ENCODE measurements around the gene KLHL3. TPM values are rescaled to one million over a fixed set of nuclear protein-coding genes. Genes with fewer than 3 reads are reported as not detected.

The KLHL3 gene
- total RNA-seq, 1 experiment from 2014 or later: 15.7 TPM

DNA sequence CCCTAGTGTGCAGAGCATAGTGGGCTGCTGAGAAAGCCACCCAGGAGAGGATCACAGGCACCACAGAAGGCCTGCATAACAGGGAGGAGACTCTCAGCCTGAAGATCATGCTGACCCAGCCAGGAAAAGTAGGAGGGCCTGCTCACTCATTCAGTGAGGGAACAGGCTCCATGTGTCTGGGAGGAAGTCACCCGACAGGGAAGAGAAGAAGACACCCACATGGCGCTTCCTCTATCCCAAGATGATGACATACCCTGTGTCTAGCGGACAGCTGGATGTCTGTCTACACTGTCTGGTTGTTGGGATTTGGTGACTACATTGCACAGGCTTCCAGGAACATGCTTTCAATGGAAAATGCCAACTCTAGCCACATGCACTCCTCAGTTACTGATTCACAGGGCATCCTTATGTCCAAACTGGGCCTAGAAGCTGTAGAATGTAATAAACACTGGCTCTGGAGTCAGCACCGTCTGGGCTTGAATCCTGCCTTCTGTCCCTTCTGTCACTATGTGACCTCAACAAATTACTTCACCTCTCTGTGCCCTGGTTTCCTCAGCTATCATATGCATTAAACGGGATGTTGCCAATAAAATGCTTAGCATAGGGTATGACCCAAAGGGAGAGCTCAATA lies 47.6 kb downstream of the KLHL3 start (continued):
- TF ChIP-seq, protein P1, sequence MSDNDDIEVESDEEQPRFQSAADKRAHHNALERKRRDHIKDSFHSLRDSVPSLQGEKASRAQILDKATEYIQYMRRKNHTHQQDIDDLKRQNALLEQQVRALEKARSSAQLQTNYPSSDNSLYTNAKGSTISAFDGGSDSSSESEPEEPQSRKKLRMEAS (CRISPR knock-in tag; IDR thresholded peaks at IDR 0.05): no peak
- TF ChIP-seq, protein P2, sequence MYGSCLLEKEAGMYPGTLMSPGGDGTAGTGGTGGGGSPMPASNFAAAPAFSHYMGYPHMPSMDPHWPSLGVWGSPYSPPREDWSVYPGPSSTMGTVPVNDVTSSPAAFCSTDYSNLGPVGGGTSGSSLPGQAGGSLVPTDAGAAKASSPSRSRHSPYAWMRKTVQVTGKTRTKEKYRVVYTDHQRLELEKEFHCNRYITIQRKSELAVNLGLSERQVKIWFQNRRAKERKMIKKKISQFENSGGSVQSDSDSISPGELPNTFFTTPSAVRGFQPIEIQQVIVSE (CRISPR knock-in tag; IDR thresholded peaks at IDR 0.05; ENCODE audit: borderline replicate concordance): no peak
- TF ChIP-seq ZNF263 (CRISPR knock-in tag; IDR thresholded peaks at IDR 0.05; ENCODE audit: low read depth) (no peak), ZNF671 (CRISPR knock-in tag; IDR thresholded peaks at IDR 0.05) (no peak), CREB1 (CRISPR knock-in tag; IDR thresholded peaks at IDR 0.05) (no peak), RELA (CRISPR knock-in tag; IDR thresholded peaks at IDR 0.05; ENCODE audit: borderline replicate concordance) (no peak), GTF2I (CRISPR knock-in tag; conservative IDR thresholded peaks at IDR 0.05) (no peak), PRRX2 (CRISPR knock-in tag; IDR thresholded peaks at IDR 0.05) (no peak)
- TF ChIP-seq, protein P3, sequence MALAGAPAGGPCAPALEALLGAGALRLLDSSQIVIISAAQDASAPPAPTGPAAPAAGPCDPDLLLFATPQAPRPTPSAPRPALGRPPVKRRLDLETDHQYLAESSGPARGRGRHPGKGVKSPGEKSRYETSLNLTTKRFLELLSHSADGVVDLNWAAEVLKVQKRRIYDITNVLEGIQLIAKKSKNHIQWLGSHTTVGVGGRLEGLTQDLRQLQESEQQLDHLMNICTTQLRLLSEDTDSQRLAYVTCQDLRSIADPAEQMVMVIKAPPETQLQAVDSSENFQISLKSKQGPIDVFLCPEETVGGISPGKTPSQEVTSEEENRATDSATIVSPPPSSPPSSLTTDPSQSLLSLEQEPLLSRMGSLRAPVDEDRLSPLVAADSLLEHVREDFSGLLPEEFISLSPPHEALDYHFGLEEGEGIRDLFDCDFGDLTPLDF (CRISPR knock-in tag; IDR thresholded peaks at IDR 0.05): no peak
- TF ChIP-seq, protein P4, sequence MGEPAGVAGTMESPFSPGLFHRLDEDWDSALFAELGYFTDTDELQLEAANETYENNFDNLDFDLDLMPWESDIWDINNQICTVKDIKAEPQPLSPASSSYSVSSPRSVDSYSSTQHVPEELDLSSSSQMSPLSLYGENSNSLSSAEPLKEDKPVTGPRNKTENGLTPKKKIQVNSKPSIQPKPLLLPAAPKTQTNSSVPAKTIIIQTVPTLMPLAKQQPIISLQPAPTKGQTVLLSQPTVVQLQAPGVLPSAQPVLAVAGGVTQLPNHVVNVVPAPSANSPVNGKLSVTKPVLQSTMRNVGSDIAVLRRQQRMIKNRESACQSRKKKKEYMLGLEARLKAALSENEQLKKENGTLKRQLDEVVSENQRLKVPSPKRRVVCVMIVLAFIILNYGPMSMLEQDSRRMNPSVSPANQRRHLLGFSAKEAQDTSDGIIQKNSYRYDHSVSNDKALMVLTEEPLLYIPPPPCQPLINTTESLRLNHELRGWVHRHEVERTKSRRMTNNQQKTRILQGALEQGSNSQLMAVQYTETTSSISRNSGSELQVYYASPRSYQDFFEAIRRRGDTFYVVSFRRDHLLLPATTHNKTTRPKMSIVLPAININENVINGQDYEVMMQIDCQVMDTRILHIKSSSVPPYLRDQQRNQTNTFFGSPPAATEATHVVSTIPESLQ (CRISPR knock-in tag; IDR thresholded peaks at IDR 0.05): no peak

DNA sequence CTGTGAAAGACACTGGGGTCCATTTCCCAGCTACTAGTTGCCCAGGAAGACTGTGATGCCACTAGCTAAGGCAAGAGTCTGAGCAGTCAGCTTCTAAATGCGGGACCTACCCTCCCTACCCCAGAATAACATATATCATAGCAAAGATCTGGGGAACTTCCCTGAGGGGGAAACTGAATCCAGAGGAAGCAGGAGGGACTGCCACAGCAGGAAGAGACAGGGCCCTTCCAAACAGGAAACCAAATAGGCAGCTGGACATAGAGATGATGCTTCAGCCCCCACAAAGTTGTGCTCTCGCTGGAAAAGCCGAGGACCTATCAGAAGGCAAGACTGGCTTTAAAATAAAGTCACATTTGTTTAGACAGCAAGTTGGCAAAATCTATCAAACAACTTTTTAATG lies 51.1 kb downstream of the KLHL3 start:
- no peak overlapping the region for H3K27ac Mint-ChIP-seq
- ChIA-PET POLR2A (no interaction called here), CTCF (interaction anchor here (2.3 kb wide), 1 partner anchor 24 kb away, joined by 5 read pairs; no protein-coding TSS in a partner anchor)
- H3K9me3 Mint-ChIP-seq: peaks cover 5% of the 10 kb centered on the region
- ATAC-seq (no peak), DNase-seq (ENCODE audit: low spot score) (no peak)
- no peak overlapping the region for H3K4me3 Mint-ChIP-seq
- H3K36me3 Mint-ChIP-seq: peaks cover 14% of the 10 kb centered on the region
- TF ChIP-seq ZNF671 (CRISPR knock-in tag; IDR thresholded peaks at IDR 0.05): no peak
- TF ChIP-seq CBFB (CRISPR knock-in tag; IDR thresholded peaks at IDR 0.05; ENCODE audit: low read depth): no peak
- no peak for TF ChIP-seq TCF7 (CRISPR knock-in tag; IDR thresholded peaks at IDR 0.05; ENCODE audit: low read depth)
- no peak for TF ChIP-seq ZNF138 (CRISPR knock-in tag; conservative IDR thresholded peaks at IDR 0.05)
- TF ChIP-seq ZNF263 (CRISPR knock-in tag; IDR thresholded peaks at IDR 0.05; ENCODE audit: low read depth): no peak
- no peak for TF ChIP-seq FOXJ3 (CRISPR knock-in tag; IDR thresholded peaks at IDR 0.05; ENCODE audit: borderline replicate concordance)
- TF ChIP-seq, protein P5, sequence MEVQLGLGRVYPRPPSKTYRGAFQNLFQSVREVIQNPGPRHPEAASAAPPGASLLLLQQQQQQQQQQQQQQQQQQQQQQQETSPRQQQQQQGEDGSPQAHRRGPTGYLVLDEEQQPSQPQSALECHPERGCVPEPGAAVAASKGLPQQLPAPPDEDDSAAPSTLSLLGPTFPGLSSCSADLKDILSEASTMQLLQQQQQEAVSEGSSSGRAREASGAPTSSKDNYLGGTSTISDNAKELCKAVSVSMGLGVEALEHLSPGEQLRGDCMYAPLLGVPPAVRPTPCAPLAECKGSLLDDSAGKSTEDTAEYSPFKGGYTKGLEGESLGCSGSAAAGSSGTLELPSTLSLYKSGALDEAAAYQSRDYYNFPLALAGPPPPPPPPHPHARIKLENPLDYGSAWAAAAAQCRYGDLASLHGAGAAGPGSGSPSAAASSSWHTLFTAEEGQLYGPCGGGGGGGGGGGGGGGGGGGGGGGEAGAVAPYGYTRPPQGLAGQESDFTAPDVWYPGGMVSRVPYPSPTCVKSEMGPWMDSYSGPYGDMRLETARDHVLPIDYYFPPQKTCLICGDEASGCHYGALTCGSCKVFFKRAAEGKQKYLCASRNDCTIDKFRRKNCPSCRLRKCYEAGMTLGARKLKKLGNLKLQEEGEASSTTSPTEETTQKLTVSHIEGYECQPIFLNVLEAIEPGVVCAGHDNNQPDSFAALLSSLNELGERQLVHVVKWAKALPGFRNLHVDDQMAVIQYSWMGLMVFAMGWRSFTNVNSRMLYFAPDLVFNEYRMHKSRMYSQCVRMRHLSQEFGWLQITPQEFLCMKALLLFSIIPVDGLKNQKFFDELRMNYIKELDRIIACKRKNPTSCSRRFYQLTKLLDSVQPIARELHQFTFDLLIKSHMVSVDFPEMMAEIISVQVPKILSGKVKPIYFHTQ (CRISPR knock-in tag; IDR thresholded peaks at IDR 0.05): no peak
- H3K27me3 Mint-ChIP-seq (ENCODE audit: low read depth): no peaks in the 10 kb centered on the region
- peaks cover 4% of the 10 kb centered on the region for H3K4me1 Mint-ChIP-seq

DNA sequence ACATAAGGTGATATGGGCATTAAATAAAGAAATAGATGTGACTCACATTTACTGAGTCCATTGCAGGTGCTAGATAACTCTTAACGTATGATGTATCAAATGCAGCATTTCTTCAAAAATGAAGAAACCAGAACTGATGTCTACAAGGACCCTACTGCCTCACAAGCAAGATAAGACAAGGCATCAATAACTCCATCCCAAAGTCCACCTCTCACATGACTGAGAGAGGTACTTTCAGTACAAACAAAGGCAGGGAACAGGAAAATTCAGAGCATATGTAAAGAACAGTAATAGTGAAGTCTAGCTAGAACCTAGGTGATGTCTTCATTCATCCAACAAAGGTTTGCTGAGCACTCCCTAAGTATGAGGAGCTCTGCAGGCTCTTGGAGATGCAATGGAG lies 54.7 kb downstream of the KLHL3 start:
- Mint-ChIP-seq H3K4me3 (no peak overlapping the region), H3K27me3 (ENCODE audit: low read depth) (no peaks in the 10 kb centered on the region), H3K27ac (no peak overlapping the region), H3K36me3 (peaks cover 8% of the 10 kb centered on the region; the same call in 1 of the 2 replicates), H3K4me1 (peaks cover 13% of the 10 kb centered on the region), H3K9me3 (no peaks in the 10 kb centered on the region)
- CTCF ChIA-PET: interaction anchor here (1.2 kb wide), 1 partner anchor 21 kb away, joined by 5 read pairs; no protein-coding TSS in a partner anchor
- ATAC-seq: no peak
- no peak for DNase-seq (ENCODE audit: low spot score)
- POLR2A ChIA-PET: no interaction called here
- TF ChIP-seq, protein P6, sequence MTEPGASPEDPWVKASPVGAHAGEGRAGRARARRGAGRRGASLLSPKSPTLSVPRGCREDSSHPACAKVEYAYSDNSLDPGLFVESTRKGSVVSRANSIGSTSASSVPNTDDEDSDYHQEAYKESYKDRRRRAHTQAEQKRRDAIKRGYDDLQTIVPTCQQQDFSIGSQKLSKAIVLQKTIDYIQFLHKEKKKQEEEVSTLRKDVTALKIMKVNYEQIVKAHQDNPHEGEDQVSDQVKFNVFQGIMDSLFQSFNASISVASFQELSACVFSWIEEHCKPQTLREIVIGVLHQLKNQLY (CRISPR knock-in tag; IDR thresholded peaks at IDR 0.05): no peak
- TF ChIP-seq, protein P7, sequence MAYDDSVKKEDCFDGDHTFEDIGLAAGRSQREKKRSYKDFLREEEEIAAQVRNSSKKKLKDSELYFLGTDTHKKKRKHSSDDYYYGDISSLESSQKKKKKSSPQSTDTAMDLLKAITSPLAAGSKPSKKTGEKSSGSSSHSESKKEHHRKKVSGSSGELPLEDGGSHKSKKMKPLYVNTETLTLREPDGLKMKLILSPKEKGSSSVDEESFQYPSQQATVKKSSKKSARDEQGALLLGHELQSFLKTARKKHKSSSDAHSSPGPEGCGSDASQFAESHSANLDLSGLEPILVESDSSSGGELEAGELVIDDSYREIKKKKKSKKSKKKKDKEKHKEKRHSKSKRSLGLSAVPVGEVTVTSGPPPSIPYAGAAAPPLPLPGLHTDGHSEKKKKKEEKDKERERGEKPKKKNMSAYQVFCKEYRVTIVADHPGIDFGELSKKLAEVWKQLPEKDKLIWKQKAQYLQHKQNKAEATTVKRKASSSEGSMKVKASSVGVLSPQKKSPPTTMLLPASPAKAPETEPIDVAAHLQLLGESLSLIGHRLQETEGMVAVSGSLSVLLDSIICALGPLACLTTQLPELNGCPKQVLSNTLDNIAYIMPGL (CRISPR knock-in tag; IDR thresholded peaks at IDR 0.05): no peak
- TF ChIP-seq TCF7 (CRISPR knock-in tag; IDR thresholded peaks at IDR 0.05; ENCODE audit: low read depth) (no peak), ETV6 (CRISPR knock-in tag; IDR thresholded peaks at IDR 0.05) (no peak), JAZF1 (CRISPR knock-in tag; IDR thresholded peaks at IDR 0.05) (no peak), FOXP1 (CRISPR knock-in tag; IDR thresholded peaks at IDR 0.05; ENCODE audit: borderline replicate concordance) (no peak), NR3C1 (CRISPR knock-in tag; conservative IDR thresholded peaks at IDR 0.05; ENCODE audit: low read depth) (no peak)
- TF ChIP-seq, protein P8, sequence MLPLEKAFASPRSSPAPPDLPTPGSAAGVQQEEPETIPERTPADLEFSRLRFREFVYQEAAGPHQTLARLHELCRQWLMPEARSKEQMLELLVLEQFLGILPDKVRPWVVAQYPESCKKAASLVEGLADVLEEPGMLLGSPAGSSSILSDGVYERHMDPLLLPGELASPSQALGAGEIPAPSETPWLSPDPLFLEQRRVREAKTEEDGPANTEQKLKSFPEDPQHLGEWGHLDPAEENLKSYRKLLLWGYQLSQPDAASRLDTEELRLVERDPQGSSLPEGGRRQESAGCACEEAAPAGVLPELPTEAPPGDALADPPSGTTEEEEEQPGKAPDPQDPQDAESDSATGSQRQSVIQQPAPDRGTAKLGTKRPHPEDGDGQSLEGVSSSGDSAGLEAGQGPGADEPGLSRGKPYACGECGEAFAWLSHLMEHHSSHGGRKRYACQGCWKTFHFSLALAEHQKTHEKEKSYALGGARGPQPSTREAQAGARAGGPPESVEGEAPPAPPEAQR (CRISPR knock-in tag; IDR thresholded peaks at IDR 0.05): no peak
